Activated T-helper 9 cell treated with anti-CD3 and anti-CD28 coated beads, Interleukin-2, amount 50 U/mL, for 16 hours (primary cell): ENCODE measurements around the gene PRLR.
"Not testable (repeated sequence)": the region's sequence is repeated elsewhere in the genome, so short reads cannot be mapped to it uniquely, and the experiment has no call there.

Source experiments
- DNase-seq: peaks from one replicate; pipeline ENCODE4 v3.0.0-alpha.2; 2020; ENCODE audit warnings: low read depth

PRLR gene

DNA sequence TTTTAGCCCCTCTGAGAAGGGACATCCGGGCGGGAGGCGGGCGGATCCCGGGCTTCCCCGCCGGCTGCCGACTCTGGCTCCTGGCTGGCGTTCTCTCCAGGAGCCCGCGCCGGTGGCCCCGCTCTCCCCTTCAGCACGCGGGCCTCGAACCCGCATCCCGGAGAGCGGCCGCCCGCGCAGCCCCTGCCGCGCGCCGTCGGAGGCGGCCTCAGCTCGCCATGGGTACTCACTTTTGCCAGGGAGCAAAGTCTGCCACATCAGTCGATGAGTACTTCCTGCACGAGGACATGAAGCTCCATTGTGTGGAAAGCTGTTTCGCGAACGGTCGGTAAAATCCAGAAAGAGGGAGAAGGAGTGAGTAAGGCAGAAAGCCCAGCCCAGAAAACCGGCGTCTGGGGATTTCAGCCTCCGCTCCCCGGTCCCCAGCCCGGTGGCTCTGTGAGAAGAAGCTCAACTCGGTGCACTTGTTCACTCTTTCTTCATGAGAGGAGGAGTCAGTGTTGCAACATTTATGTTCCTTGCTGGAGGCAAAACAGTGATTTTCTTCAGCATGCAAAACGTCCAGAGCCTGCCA, at the start of gene PRLR:
Gene PRLR, minus strand, starts transcription at position 450 of the 574 bp plus-strand sequence. CDS start 140,867 bp downstream, outside the sequence.
- no peak for DNase-seq

- no peak for DNase-seq
Observed at GRCh38 chr5:35274839-35275509, 44.7 kb upstream of the PRLR start.

DNA sequence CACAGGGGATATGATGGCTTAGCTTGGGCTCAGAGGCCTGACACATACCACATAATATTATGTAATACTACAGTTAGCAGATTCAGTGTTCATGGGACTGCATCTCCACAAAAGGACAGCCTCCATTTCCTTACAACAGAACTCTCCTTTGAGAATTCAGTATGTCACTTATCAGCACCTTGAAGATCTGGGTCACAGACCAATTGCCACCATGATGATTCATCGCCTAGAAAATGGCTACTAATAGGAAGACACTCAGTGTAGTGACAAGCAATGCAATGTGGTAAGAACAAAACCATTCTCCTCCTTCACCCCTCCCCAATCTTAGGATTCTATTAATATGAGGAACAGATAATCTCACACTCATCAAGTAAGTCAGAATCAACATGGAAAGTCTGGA, 38.7 kb upstream of the PRLR start:
- DNase-seq = no peak

DNA sequence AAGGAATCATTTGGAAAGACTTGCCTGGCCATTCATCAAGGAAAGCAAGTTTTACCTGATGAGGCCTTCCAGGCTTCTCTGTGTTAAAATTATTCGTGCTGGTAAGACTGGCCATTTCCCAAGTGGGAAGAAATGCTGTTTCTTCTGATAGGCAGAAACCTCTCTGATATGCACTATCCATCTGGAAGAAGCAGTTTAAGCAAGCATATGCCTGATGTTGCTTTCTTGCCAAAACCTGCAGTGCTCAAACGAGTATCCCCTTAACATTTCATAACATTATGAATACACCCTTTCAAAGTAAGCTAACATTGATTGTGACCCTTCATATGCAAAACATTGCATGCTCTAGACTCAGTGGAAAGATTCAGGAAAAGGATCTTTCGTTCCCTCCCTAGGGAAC, 36.0 kb upstream of the PRLR start:
- DNase-seq = no peak

- DNase-seq = no peak
Observed at GRCh38 chr5:35264509-35264908, 34.2 kb upstream of the PRLR start.

GRCh38 chr5:35263266-35263877, 33.1 kb upstream of the PRLR start:
- no peak for DNase-seq

GRCh38 chr5:35253582-35253981, 23.3 kb upstream of the PRLR start:
- DNase-seq = no peak

DNA sequence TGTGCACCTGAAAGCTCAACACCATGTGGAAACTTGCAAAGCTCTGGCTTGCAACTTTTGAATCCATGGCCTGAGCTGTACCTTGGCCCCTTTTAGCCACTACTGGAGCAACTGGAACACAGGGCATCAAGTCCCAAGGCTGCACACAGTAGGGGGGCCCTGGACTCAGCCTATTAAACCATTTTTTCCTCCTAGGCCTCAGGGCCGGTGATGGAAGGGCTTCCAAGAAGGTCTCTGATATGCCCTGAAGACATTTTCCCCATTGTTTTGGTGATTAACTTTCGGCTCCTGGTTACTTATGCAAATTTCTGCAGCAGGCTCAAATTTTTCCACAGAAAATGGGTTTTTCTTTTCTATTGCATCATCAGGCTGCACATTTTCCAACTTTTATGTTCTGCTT, 22.7 kb upstream of the PRLR start:
- no peak for DNase-seq

GRCh38 chr5:35248843-35249780, 18.8 kb upstream of the PRLR start:
- DNase-seq = no peak

- DNase-seq = no peak
Observed at GRCh38 chr5:35247648-35248034, 17.4 kb upstream of the PRLR start.

DNA sequence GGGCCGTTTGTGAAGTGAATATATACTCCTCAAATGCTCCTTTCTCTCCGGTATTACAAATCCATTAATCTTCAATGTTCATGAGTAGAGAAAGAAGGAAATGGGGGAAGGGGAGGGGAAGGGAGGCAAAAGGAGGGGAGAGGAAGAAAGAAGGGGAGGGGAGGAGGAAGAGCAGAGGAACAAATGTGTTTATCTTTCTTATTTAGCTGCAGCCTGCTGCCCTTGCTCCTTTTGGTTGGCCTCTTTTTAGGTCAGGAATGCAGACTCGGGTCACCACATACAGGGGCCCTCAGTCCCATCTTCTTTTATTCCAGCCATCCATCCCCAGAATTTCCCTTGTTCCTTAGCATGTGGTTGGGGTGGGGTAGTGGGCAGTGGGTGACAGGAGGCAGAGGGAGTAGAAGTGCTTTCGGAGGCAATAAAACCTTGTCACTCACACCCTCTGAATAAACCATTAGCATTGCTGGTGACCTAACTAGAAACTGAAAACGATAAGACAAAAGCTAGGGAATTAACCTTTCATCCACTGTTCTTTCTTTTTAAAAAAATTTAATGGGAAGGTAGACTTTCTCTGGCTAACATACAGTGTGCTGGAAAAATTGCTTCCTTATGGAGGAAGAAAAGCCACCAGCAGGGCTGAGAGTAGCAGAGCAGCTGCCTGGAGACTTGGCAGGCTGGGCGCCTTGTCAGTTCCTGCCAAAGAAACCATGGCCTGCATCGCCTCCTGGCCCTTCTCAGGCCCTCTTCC, 16.8 kb upstream of the PRLR start:
- DNase-seq = no peak

DNA sequence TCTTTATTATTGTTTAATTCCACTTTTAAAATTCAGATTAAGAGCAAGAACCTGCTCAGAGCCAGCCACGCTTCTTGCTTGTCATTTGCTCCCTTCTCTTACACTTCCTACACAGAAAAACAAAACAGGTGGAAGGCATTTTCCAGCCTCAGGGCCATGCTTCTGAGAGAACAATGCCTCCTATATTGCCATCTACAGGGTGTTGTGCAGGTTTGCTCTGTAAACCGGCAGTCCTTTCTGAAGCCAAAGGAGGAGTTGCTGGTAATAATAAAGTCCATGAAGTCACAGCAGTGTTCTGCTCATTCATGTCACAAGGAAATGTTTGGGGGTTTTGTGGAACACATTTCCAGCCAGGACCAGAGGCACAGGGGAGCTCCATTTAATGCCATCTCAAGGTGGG, 16.1 kb upstream of the PRLR start:
- DNase-seq = no peak

- not testable (repeated sequence) for DNase-seq
Observed at GRCh38 chr5:35245371-35245770, 15.1 kb upstream of the PRLR start.

- no peak for DNase-seq
Observed at GRCh38 chr5:35244171-35244570, 13.9 kb upstream of the PRLR start.

DNA sequence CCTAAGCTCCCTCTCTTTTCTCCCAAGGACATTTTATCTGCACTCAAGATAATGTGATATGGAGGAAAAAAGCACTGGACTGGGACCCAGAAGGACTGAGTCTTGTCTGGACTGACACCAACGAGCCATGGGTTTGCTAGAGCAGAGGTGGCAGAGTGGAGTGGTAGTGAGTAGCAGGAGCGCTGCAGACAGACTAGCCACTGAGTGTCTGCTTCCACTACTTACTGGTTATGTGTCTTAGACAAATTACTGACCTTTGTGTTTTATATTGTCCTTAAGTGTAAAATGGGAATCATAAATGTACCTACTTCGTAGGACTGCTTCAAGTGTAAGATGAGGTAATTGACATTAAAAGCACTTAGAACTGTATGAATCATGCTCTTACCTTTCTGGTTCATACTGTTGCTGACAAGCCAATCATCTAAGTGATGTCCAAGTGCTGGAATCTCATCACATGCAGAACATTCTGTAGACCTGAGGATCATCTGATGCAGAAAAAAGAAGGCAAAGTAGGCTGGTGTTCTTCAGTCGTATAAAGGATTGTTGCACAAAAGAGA, 12.5 kb upstream of the PRLR start:
- DNase-seq = no peak

GRCh38 chr5:35240892-35241291, 10.6 kb upstream of the PRLR start:
- DNase-seq = no peak

DNA sequence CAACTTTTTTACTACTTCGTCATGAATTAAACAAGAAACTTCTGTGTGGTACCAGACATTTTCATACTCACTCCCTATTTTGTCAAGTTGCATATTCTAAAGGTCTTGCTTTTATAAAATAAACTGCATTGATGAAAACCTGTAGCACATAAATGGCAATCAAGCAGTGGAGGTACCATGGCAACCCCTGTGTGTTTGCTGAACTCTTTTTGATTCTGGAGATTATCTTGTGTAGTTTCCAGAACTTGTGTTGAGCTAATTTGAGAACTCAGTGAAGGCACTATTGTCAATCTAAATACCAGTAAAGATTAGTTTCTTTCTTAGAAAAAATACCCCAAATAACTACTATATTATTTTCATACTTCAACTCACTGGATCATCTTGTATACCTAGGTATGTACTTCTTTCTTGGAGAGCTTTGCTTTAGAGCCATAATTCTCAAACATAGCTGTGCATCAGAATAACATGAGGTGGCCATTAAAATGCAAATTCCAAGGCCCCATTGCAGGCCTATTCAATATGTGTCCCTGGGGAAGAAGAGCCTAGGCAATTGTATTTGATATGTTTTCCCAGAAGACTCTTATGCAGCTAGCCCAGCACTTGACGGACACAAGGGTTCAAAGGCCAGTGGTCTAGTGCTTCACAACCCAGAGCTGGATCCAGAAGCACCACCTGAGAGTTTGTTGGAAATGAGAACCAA, 9.8 kb upstream of the PRLR start:
- no peak for DNase-seq

- DNase-seq = no peak
Observed at GRCh38 chr5:35239476-35239875, 9.2 kb upstream of the PRLR start.

DNA sequence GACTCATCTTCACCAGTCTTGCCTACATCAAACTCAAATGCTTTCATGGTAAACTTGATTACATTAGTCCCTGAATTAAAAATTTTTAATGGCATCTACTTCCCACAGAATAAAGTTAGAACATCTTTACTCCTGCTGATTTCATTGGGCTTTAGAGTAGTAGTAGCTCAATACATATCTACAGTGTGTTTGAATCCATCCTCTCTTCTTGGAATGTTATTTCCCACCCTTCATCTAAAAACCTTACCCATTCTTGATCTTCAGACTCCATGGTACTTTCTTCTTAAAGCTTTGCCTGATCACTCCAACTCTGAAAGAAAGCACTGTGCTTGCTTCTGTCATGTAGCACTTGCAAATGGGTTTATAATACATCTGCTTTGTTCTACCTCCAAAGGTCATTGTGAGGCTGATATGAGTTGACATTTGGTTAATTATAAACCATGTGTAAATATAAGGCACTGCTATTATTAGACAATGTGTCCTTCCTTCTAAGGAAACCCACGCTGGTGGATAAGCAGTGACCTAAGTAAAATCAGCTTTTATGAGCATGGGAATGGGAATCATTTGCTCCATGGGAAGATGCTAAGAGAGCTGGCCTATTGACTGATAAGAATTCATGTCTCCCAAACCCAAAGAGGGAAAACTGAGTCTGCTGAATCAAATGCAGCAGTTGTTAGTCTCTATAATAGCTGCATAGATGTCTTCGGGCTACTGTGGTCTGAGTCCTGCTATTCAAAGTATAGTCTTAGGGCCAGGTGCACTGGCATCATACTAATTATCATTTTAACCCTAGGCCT, 7.5 kb upstream of the PRLR start:
- DNase-seq = no peak

DNA sequence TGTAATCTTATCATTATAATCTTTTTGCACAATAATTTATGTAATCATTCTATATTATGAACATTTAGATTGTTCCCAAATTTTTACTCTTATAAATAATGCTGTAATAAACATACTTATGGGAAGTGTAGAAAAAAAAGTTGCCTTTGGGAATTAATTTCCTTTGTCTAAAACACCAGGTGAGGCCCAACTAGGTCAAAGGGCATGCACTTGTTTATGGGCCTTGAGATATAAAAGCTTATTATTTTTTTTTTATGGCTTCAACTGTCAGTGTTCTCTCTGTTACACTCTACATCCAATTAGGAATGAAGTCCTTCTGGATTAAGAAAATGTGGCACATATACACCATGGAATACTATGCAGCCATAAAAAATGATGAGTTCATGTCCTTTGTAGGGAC, 6.5 kb upstream of the PRLR start:
- no peak for DNase-seq
